ENCODE data around the gene GOLGA6L7. TPM values are rescaled to one million over a fixed set of nuclear protein-coding genes. Genes with fewer than 3 reads are reported as not detected.
A peak's percentile ranks its signal among the peaks of the same experiment; 100 is the strongest.

GOLGA6L7 gene
- total RNA-seq, 2 experiments from 2014 or later, result not detected

DNA sequence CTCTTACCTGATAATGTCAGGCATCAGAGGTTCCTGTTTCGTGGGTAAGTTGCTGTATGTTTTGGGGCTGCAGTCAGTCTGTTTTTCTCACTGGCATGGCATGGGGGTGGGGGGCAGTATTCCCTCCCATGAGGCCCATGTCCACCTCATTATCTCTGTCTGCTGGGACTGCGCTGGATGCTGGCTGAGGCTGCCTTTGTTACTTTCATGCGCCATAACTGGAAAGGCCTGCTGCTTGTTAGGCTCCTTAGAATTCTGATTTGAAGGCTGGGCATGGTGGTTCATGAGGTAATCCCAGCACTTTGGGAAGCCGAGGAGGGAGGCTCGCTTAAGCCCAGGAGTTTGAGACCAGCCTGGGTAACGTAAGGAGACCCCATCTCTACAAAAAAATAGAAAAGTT, 47.1 kb upstream of the GOLGA6L7 start:
- peaks cover 55% of the 10 kb centered on the region for H3K4me1 ChIP-seq (ENCODE audit: insufficient read depth, low read length)
- POLR2A ChIA-PET, result interaction anchor here (1.4 kb wide), 1 partner anchor 10 kb away, joined by 5 read pairs; the partner anchor contains the start of gene APBA2
- peaks cover 20% of the 10 kb centered on the region for H3K36me3 Mint-ChIP-seq (ENCODE audit: low read depth)

DNA sequence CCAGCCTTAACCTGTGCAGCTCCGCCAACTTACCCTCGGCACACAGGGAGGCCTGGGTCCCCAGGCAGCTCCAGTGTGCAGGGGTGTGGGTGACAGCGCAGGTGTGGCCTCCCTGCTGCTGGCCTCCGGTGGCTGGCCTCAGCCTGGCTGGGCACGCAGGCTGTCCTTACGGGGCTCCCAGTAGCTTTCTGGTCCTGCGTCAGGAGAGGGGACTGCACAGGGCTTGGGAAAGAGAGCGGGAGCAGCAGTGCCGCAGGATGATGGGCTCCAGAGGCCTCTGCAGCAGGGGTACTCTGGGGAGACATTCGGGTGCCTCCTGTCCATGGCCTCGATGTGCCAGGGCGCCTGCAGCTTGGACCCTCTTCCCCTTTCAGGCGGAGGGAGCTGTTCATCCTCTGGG, 46.7 kb upstream of the GOLGA6L7 start:
- ChIA-PET POLR2A (interaction anchor here (1.4 kb wide), 1 partner anchor 9 kb away, joined by 5 read pairs; the partner anchor contains the start of gene APBA2), CTCF (no interaction called here)
- peaks cover 56% of the 10 kb centered on the region for H3K4me1 ChIP-seq (ENCODE audit: insufficient read depth, low read length)
- DNase-seq, result no peak
- no peak overlapping the region for H3K4me3 Mint-ChIP-seq
- H3K9me3 ChIP-seq (ENCODE audit: control insufficient read depth in 1 of 2, insufficient read depth in 1 of 2, low read length in 2 of 2), result no peaks in the 10 kb centered on the region
- H3K4me1 Mint-ChIP-seq (ENCODE audit: low read depth), result peaks cover 84% of the 10 kb centered on the region
- no peaks in the 10 kb centered on the region for H3K27me3 Mint-ChIP-seq
- peaks cover 20% of the 10 kb centered on the region for H3K36me3 Mint-ChIP-seq (ENCODE audit: low read depth)
- H3K36me3 ChIP-seq (ENCODE audit: insufficient read depth, low read length), result no peaks in the 10 kb centered on the region
- H3K4me3 ChIP-seq (ENCODE audit: low read length), result no peak overlapping the region
- intact Hi-C loops (cut with DNase I, micrococcal nuclease), result no loop called here
- ATAC-seq (ENCODE audit: poor library complexity), result no peak
- no peaks in the 10 kb centered on the region for H3K27me3 ChIP-seq (ENCODE audit: control insufficient read depth in 1 of 2, insufficient read depth in 2 of 2, low read length in 2 of 2)
- H3K9me3 Mint-ChIP-seq, result no peaks in the 10 kb centered on the region
- TF ChIP-seq, protein P1, sequence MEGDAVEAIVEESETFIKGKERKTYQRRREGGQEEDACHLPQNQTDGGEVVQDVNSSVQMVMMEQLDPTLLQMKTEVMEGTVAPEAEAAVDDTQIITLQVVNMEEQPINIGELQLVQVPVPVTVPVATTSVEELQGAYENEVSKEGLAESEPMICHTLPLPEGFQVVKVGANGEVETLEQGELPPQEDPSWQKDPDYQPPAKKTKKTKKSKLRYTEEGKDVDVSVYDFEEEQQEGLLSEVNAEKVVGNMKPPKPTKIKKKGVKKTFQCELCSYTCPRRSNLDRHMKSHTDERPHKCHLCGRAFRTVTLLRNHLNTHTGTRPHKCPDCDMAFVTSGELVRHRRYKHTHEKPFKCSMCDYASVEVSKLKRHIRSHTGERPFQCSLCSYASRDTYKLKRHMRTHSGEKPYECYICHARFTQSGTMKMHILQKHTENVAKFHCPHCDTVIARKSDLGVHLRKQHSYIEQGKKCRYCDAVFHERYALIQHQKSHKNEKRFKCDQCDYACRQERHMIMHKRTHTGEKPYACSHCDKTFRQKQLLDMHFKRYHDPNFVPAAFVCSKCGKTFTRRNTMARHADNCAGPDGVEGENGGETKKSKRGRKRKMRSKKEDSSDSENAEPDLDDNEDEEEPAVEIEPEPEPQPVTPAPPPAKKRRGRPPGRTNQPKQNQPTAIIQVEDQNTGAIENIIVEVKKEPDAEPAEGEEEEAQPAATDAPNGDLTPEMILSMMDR (IDR thresholded peaks at IDR 0.05), result no peak
- H3K27ac ChIP-seq (ENCODE audit: low read depth in 1 of 2, low read length in 2 of 2), result no peak overlapping the region
- no peak overlapping the region for H3K27ac Mint-ChIP-seq

More for the DNA sequence above, 47.1 kb upstream of the GOLGA6L7 start:
- no peaks in the 10 kb centered on the region for H3K9me3 Mint-ChIP-seq
- intact Hi-C loops (cut with DNase I, micrococcal nuclease), result no loop called here
- no peak overlapping the region for H3K4me3 Mint-ChIP-seq
- no peak overlapping the region for H3K27ac Mint-ChIP-seq
- DNase-seq (no peak), ATAC-seq (ENCODE audit: poor library complexity) (no peak)
- H3K4me3 ChIP-seq (ENCODE audit: low read length), result no peak overlapping the region
- no peaks in the 10 kb centered on the region for H3K36me3 ChIP-seq (ENCODE audit: insufficient read depth, low read length)
- TF ChIP-seq, protein P1 (IDR thresholded peaks at IDR 0.05), result no peak
- no peak overlapping the region for H3K27ac ChIP-seq (ENCODE audit: low read depth in 1 of 2, low read length in 2 of 2)
- H3K9me3 ChIP-seq (ENCODE audit: control insufficient read depth in 1 of 2, insufficient read depth in 1 of 2, low read length in 2 of 2), result no peaks in the 10 kb centered on the region
- peaks cover 84% of the 10 kb centered on the region for H3K4me1 Mint-ChIP-seq (ENCODE audit: low read depth)
- H3K27me3 Mint-ChIP-seq, result no peaks in the 10 kb centered on the region
- no peaks in the 10 kb centered on the region for H3K27me3 ChIP-seq (ENCODE audit: control insufficient read depth in 1 of 2, insufficient read depth in 2 of 2, low read length in 2 of 2)
- CTCF ChIA-PET, result no interaction called here

DNA sequence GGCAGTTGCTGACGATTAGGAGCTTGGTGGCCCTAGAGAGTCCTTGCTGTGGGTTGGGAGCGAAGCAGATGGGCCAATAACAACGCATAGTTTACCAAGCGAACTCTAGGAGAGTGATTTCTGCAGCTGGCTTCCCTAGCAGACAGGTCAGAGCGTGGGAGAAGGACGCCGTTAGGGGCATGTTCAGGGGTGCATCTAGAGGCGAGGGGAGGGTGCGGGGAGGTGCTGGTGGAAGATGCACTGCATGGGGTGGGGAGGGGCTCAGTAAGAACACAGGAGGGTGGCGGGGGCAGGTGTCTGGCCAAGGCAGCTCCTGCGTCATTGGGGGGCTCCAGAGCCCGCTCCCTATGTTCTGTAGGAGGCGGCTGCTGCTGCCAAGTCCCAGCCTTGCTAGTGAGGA, 46.2 kb upstream of the GOLGA6L7 start:
- H3K4me1 ChIP-seq (ENCODE audit: insufficient read depth, low read length), result peaks cover 61% of the 10 kb centered on the region
- Mint-ChIP-seq H3K9me3 (no peaks in the 10 kb centered on the region), H3K27me3 (no peaks in the 10 kb centered on the region), H3K27ac (peak overlapping the region; percentile 37), H3K36me3 (ENCODE audit: low read depth) (peaks cover 20% of the 10 kb centered on the region), H3K4me1 (ENCODE audit: low read depth) (peaks cover 84% of the 10 kb centered on the region), H3K4me3 (no peak overlapping the region)
- no peak overlapping the region for H3K27ac ChIP-seq (ENCODE audit: low read depth in 1 of 2, low read length in 2 of 2)
- H3K4me3 ChIP-seq (ENCODE audit: low read length), result no peak overlapping the region
- intact Hi-C loops (cut with DNase I, micrococcal nuclease), result no loop called here
- no peaks in the 10 kb centered on the region for H3K9me3 ChIP-seq (ENCODE audit: control insufficient read depth in 1 of 2, insufficient read depth in 1 of 2, low read length in 2 of 2)
- ATAC-seq (ENCODE audit: poor library complexity), result no peak
- ChIA-PET CTCF (no interaction called here), POLR2A (interaction anchor here (1.4 kb wide), 1 partner anchor 9 kb away, joined by 5 read pairs; the partner anchor contains the start of gene APBA2)
- H3K36me3 ChIP-seq (ENCODE audit: insufficient read depth, low read length), result no peaks in the 10 kb centered on the region
- H3K27me3 ChIP-seq (ENCODE audit: control insufficient read depth in 1 of 2, insufficient read depth in 2 of 2, low read length in 2 of 2), result no peaks in the 10 kb centered on the region
- TF ChIP-seq, protein P1 (IDR thresholded peaks at IDR 0.05), result no peak
- DNase-seq, result no peak

Data from CD4-positive, alpha-beta T cell (primary cell).